GM04504 (cell line): ENCODE measurements around the gene ERH.
"Not testable (repeated sequence)": the region's sequence is repeated elsewhere in the genome, so short reads cannot be mapped to it uniquely, and the experiment has no call there.

Experiments
- DNase-seq: peaks from one replicate; pipeline ENCODE4 v3.0.0-alpha.2; 2012; ENCODE audit warnings: low read depth

ERH gene

DNA sequence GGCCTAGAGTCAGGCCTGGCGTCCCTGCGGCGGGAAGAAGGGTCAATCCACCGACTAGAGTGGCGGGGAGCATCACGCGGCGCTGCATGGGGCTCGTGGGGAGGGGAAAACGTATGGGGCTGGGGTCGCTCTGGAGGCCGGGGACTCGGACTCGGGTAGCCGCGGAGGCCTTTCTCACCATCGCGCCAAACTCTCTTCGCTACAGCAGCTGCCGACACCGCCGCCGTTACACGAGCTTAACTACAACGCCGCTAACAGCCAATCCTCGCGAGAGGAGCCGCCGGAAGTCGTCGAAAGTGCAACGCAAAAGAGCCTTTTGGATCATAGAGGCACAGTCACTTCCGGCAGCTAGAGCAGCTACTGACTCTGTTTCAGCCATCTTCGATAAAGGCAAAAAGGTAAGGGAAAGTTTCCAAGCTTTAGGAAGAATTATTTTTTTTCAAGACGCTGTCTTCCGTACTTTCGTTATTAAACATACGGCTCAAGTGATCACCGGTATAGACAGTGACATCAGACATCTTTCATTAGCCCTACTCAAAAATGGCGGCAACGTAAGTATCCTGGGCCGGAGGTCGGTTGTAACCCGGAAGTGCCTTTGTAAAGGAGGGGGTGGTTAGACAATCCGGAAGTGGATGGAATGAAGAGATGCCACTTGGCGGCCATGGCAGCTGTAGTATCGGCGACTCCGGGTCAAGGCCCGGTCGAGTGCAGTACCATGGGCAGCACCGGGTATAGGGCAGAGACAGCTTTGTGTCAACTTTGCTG is at the start of gene ERH, which contains the start of gene SLC39A9:
TSS of gene ERH (minus strand) at position 247 of the 765 bp plus-strand sequence. CDS start at position 181, 66 bp downstream.
TSS of gene SLC39A9 (plus strand) at position 640 of the 765 bp plus-strand sequence. CDS start 678 bp downstream, outside the sequence.
- peak; percentile 93 for DNase-seq

DNA sequence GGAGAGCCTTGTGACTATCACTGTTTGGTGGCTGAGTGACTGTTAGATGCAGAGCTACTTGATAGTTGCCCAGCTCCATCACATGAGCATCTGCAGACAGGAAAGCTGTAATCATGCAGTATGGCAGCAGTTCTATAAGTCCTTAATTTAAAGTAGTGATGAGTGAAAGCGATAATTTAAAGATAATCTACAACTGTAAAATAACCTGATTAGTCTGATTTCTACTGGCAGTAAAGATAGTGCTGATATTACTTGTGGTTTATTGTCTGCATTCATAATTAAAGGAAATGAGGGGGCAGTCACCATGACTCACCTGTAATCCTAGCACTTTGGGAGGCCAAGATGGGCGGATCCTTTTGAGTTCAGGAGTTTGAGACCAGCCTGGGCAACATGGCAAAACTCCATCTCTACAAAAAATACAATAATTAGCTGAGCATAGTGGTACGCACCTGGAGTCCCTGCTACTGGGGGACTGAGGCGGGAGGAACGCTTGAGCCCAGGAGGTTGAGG is 45.3 kb upstream of the ERH start:
- no peak for DNase-seq

DNA sequence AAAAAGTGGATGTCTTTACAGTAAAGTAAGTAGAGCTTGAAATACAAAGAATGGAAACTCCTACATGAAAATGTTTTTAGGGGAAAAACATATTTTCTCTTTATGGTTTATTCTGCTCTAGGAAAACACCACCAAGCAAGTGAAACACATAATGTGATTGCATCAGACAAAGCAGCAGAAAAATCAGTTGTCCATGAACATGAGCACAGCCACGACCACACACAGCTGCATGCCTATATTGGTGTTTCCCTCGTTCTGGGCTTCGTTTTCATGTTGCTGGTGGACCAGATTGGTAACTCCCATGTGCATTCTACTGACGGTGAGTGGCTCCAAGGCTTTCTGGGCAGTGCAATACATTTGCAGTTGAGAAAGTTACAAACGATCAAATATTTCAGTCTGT is 43.8 kb upstream of the ERH start:
- no peak for DNase-seq

DNA sequence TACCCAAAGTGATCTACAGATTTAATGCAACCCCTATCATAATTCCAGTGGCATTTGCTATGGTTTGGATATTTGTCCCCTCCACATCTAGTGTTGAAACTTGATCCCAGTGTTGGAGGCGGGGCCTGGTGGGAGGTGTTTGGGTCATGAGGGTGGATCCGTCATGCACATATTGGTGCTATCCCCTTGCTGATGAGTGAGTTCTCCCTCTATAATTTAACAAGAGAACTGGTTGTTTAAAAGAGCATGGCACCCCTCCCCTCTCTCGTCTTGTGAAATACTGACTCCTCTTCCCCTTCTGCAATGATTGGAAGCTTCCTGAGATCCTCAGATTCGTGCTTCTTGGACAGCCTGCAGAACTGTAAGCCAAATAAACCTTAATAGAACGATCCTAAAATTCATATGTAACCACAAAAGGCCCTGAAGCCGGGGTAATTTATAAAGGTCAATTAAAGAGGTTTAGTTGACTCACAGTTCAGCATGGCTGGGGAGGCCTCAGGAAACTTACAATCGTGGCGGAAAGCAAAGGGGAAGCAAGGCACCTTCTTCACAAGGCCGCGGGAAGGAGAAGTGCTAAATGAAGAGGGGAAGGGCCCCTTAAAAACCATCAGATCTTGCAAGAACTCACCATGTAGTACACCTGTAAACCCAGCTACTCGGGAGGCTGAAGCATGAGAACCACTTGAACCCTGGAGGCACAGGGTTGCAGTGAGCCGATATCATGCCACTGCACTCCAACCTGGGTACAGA is 41.6 kb upstream of the ERH start:
- DNase-seq, result no peak

DNA sequence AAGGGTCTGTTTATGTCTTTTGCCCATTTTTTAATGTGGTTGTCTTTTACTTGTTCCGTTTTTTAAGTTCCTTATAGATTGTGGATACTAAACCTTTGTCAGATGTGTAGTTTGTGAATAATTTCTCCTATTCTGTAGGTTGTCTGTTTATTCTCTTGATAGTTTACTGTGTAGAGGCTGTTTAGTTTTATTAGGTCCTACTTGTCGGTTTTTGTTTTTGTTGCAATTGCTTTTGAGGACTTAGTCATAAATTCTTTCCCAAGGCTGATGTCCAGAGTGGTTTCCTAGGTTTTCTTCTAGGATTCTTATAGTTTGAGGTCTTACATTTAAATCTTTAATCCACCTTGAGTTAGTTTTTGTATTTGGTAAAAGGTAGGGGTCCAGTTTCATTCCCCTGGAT is 34.3 kb upstream of the ERH start:
- no peak for DNase-seq

DNA sequence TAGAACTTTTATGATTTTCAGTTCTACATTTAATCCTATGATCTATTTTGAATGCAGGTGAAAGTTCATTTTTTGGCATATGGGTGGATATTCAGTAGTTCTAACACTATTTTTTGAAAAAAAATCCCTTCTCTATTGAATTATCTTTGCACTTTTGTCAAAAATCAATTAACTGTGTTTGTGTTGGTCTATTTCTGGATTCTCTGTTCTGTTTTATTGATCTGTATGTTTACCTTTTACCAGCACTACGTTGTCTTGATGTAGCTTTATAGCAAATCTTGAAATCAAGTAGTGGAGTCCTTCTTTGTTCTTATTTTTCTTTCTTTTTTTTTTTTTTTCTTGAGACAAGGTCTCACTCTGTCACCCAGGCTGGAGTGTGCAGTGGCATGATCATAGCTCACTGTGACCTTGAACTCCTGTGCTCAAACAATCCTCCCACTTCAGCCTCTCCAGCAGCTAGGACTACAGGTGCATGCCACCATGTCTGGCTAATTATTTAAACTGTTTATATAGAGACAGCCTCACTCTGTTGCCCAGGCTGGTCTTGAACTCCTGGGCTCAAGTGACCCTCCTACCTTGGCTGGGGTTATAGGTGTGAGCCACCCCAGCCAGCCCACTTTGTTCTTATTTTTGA is 32.3 kb upstream of the ERH start:
- no peak for DNase-seq

DNA sequence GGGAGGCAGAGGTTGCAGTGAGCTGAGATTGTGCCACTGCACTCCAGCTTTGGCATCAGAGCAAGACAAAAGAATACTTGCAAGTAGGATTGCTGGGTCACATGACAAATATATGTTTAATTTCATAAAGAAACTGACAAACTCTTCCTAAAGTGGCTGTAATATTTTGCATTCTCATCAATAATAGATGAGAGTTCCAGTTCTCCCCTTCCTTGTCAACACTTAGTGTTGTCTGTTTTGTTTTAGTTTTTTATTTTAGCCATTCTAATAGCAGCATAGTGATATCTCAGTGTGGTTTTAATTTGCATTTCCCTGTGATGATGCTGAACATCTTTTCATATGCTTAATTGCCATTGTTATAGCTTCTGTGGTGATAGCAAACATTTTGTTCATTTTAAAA is 31.5 kb upstream of the ERH start:
- DNase-seq, result no peak

DNA sequence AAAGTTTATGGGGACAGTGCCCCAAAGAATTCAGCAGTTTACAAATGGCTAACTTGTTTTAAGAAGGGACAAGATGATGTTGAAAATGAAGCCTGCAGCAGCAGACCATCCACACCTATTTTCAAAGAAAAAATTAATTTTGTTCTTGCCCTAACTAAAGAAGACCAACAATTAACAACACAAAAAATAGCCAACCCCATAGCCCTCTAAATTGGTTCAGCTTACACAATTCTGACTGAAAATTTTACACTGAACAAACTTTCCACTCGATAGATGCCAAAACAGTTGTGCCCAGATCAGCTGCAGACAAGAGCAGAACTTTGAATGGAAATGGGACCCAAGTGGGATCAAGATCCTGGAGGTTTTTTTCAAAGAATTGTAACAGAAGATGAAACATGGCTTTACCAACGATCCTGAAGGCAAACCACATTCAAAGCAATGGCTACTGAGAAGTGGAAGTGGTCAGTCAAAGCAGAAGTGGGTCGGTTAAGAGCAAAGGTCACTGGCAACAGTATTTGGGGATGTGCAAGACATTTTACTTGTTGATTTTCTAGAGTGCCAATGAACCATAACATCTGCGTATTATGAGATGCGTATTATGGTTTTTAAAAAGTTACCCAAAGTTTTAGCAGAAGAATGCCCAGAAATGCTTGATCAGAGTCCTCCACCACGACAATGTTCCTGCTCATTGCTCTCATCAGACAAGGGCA is 30.3 kb upstream of the ERH start:
- no peak for DNase-seq

DNA sequence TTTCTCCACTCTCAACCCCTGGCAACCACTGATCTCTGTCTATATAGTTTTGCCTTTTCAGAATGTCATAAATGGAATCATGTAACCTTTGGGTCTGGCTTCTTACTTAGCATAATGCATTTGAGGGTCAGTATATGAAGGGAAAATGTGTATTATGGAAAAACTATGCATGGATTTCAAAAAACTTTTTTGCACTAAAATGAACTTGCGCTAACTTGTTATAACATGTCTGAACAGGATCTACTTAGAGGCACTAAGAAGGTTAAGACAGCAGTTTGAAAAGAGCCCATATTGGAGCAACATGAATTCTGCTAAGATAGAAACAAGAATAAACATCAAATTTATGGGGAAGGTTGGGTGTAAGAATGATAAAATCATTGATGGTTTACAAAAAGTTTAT is 29.5 kb upstream of the ERH start:
- no peak for DNase-seq

DNA sequence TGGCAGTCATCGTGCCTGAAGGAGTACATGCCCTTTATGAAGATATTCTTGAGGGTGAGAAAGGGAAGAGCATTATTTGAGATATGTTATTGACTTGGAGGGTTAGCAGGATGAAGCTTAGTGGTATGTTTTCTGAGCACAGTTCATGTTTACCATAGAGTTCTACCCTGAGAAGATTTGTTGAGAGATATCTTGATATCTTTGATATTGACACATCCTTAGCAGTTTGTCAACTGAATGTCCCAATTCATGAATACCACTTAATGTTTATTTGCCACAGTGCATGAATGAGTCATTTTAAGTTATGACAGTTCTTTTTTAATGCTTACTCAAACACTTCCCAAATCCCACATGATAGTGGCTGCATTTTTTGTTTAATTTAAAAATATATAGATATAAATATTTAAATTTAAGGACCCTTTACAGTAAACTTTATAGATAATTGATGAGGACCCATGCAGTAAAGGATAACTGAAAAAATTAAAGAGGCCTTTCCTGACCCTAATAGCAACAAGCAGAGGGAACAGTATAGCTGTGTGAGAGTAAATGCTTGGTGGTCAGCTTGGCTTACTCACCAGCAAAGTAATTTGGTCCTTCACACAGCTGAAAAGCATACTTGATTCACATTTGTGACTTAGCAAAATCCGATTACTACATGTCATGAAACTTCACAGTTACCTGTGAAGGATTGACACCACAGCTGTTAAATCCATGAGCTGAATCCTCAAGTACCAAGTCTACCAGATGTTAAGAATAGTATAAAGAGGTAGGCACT is 26.2 kb upstream of the ERH start:
- no peak for DNase-seq

DNA sequence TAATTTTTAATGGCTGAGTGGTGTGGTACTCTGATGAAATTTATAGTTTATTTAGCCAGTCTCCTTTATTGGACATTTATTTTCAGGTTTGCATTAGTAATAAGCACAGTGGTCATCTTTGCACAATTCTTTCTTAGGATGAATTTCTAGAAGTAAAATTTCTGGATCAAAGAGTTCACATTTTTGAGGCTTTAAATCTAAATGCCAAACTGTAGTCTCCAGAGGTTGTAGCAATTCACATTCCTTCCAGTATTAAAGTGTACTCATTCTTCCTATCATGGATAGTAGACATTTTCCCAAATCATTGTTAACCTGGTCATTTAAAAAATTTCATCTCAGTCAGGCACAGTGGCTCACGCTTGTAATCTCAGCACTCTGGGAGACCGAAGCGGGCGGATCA is 25.2 kb upstream of the ERH start:
- no peak for DNase-seq

DNA sequence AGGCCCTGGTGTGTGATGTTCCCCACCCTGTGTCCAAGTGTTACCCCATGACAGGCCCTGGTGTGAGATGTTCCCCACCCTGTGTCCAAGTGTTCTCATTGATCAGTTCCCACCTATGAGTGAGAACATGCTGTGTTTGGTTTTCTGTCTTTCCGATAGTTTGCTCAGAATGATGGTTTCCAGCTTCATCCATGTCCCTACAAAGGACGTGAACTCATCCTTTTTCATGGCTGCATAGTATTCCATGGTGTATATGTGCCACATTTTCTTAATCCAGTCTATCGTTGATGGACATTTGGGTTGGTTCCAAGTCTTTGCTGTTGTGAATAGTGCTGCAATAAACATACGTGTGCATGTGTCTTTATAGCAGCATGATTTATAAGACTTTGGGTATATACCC is 18.0 kb upstream of the ERH start:
- not testable (repeated sequence) for DNase-seq

DNA sequence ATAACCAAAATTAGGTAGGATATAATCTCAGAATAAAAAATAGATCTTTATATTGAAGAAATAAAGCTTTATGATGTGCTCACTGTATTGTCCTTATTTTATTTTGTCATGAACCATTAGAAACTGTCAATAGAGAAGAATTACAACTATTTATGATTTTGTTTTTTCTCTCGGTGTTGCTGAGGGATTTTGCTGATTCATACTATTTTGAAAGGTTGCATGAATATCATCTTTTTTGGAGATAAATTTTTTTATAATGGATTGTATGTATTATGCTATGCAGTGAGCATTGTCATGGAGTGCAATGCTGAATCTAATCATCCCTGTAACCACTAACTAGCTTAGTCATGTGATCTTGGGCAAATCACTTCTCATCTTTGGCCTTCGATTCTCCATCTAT is 15.4 kb upstream of the ERH start:
- DNase-seq, result no peak

DNA sequence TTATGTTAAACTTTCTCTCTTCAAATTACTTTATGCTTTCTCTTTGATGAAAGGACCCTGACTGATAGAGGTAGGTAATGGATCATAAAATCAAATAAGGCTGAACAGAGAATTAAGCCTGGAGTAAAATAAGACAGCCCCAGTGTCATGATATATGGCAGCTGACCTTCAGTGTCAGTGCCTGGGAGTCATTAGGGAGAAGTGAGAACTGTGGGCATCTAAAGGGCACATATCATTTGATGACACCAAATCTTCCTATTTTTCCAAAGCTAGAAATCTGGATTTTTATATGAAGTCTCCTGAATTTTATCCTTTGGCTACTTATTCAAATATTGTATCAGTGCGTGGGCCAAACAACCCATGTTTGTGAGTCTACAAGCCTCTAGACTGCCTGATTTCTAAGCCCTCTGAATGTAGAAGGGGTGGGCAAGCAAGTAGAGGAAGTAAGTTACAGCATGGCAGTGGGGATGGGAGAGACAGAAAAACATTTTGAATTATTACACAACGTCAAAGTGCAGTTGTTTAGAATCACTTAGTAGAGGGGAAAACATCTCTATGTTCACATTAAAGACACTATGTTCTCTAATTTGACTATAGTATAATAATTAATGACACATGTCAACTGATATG is 10.3 kb upstream of the ERH start:
- DNase-seq, result no peak

DNA sequence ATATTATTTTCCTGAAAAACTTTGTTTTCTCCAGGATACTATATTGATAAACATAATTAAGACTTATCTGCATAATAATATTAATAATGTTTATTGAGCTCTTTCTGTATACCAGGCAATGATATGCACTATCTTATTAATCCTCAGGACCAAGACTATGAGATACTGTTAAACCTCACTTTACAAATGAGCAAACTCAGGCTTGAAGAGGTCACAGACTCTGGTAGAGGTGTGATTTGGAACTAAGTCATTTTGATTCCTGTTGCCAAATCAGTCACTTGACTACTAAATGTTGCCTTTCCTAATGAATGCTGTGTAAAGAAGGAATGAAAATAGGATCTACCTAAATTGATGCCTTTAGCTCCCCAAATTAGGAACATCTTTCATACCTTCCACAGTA is 7.7 kb upstream of the ERH start:
- no peak for DNase-seq

DNA sequence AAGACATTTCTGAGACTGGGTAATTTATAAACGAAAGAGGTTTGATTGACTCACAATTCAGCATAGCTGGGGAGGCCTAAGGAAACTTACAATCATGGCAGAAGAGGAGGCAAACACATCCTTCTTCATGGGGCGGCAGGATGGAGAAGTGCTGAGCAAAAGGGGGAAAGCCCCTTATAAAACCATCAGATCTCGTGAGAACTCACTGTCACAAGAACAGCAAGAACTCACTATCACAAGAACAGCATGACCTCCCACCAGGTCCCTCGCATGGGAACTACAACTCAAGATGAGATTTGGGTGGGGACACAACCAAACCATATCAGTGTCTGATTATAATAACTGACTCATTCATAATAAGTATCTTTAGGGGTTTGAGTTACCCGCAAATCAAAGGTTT is 6.8 kb upstream of the ERH start:
- no peak for DNase-seq

DNA sequence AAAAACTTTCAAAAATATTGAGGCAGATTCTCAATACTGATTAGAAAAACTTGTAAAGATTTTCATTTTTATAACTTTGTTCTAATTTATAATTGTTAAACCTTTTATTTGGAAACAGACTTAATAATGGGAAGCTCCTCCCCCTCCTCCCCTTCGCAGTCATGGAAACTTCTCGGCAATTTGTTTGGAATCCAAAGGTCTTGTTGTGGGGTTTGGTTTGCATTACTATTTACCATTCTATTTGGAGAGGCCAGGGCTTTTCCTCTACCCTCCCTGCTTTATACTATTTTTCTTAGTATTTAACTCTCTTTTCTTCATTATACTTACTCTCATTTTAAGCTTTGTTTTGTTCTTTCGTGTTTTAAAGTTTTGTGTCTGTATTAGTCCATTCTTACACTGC is 6.4 kb upstream of the ERH start:
- DNase-seq, result no peak

DNA sequence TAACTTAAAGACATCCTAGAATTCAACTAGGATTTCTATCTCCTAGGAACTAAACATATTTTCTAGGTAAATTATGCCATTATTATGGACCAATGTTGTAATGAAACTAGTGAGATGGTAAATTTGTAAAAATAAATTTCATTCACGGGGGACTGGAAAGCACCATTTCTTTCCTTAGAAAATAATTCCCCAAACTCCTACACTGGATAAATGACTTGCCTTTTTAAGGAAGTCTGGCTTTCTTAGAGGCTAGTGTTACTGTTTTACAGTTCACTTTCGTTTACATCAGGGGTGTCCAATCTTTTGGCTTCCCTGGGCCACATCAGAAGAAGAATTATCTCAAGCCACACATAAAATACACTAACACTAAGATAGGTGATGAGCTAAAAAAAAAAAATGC is 3.7 kb upstream of the ERH start:
- DNase-seq, result no peak

DNA sequence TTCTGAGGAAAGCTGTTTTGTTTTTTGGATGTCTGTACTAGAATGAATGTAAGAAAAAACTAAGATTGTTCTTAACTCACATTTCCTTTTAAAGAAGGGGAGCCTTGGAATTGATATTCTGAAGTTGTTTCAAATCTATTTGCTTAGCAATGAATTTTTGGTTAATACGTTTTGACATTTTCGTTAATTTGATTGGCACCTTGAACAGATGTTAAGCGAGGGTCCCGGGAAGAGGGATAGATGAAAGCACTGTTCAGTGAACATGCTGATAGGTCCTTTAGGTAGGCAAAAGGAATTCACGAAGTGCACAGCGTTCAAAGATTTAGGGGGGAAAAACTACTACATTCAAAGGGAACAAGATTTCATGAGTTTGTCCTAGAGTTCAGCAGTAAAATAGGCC is 2.1 kb upstream of the ERH start:
- no peak for DNase-seq

DNA sequence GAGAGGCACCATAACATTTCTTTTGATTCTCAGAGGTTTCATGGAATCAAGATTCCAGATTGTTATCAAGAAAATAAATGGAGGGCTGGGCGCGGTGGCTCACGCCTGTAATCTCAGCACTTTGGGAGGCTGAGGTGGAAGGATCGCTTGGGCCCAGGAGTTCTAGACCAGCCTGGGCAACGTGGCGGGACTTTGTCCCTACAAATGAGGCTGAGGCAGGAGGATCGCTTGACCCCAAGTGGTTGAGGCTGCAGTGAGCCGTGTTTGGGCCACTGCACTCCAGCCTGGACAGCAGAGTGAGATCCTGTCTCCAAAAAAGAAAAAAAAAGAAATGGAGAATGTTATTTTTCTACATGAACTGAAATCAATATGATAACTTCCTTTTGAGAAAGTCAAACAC is 1.7 kb upstream of the ERH start:
- DNase-seq, result no peak

DNA sequence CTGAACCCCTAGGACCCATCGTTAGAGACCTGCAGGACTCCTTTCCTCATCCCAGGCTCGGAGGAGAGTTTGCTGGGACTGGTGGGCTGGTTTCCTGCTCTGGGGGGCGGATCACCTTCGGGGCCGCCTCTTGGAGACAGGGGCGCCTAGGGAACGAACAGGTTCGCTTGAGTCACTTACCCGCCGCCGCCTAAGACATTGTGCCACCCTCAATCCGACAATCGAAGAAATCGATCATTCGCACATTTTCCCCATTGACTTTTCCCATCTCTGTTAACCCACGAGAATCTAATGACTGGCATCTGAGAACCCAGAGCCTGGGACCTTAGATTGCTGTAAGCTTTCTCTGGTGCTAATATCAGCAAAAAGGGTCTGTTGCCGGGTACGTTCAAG is 715 bp upstream of the ERH start:
- DNase-seq, result no peak
